Liver (tissue), 3 donors: Measurements from ENCODE around the gene HSPB9.

ENCODE experiments used
- FOXA1 ChIP-seq: IDR thresholded peaks from 2 replicates; pipeline ENCODE4 v1.6.1; 2016; ENCODE audit warnings: antibody characterized with exemption
- GABPA ChIP-seq, 2 donors: IDR thresholded peaks in 1 of 2; conservative IDR thresholded peaks in 1 of 2; 2 replicates each; pipeline ENCODE4 v1.6.1; 2016; ENCODE audit warnings: antibody characterized with exemption in 2 of 2, mild to moderate bottlenecking in 1 of 2, moderate library complexity in 1 of 2
- HNF4A ChIP-seq, 2 donors: conservative IDR thresholded peaks; 2 replicates each; pipeline ENCODE4 v1.6.1; 2016; ENCODE audit warnings: antibody characterized with exemption in 2 of 2, mild to moderate bottlenecking in 2 of 2
- JUND ChIP-seq, 2 donors: IDR thresholded peaks; 2 replicates each; pipeline ENCODE4 v1.6.1; 2016; ENCODE audit warnings: antibody characterized with exemption in 2 of 2
- RAD21 ChIP-seq, 2 donors: IDR thresholded peaks; 2 replicates each; pipeline ENCODE4 v1.6.1; 2016; ENCODE audit warnings: antibody characterized with exemption in 2 of 2, mild to moderate bottlenecking in 2 of 2
- REST ChIP-seq: IDR thresholded peaks from 2 replicates; pipeline ENCODE4 v1.6.1; 2016; ENCODE audit warnings: antibody characterized with exemption, mild to moderate bottlenecking
- RXRA ChIP-seq, 2 donors: IDR thresholded peaks; 2 replicates each; pipeline ENCODE4 v1.6.1; 2017 to 2018; ENCODE audit warnings: antibody characterized with exemption in 2 of 2, mild to moderate bottlenecking in 1 of 2
- SP1 ChIP-seq: IDR thresholded peaks from 2 replicates; pipeline ENCODE4 v1.6.1; 2018; ENCODE audit warnings: antibody characterized with exemption, mild to moderate bottlenecking
- TAF1 ChIP-seq: conservative IDR thresholded peaks from 2 replicates; pipeline ENCODE4 v1.6.1; 2016; ENCODE audit warnings: antibody characterized with exemption, mild to moderate bottlenecking
- YY1 ChIP-seq: IDR thresholded peaks from 2 replicates; pipeline ENCODE4 v1.6.1; 2016; ENCODE audit warnings: antibody characterized with exemption, mild to moderate bottlenecking
- ZBTB33 ChIP-seq: IDR thresholded peaks from 2 replicates; pipeline ENCODE4 v1.6.1; 2016; ENCODE audit warnings: antibody characterized with exemption
- TF ChIP-seq, protein P1 (sequence below): fragments of 150-350 bp; IDR thresholded peaks from 2 replicates; pipeline ENCODE4 v1.5.1; 2017; ENCODE audit warnings: improper control_type of control experiment, low read depth, low read length; ENCODE audit not compliant: missing input control
- TF ChIP-seq, protein P2 (sequence below): IDR thresholded peaks from 2 replicates; pipeline ENCODE4 v1.6.1; 2016; ENCODE audit warnings: antibody characterized with exemption
- TF ChIP-seq, protein P3 (sequence below): IDR thresholded peaks from 2 replicates; pipeline ENCODE4 v1.6.1; 2016; ENCODE audit warnings: antibody characterized with exemption
- donor health status: healthy.
- donor health status: healthy.

DNA sequence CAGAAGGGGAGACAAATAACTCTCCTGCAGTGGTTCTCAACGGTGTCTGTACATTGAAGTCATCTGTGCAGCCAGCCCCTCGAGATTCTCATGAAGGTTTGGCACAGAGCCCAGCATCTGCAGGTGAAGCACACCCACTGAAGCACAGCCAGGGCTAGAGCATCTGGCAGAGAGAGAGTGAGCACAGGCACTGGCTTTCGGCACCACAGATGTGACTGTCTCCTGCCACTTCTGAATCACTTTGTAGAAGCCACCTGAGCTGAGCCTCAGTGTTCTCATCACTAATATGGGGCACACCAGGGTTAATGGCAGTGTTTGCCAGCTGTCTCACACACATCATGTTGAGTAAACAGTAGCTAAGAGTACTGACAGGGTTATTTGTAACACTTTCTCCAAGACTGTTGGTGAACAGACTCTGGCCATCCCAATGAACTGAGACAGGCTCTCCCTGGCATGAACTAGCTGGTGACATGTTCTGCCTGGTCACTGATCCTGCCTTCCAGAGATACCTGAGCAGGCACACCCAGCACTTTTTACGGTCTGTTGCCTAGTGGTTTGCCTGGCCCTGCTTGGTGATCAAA is 10.9 kb downstream of the HSPB9 start:
- TF ChIP-seq JUND (IDR thresholded peaks at IDR 0.05), result no peak
- TF ChIP-seq SP1, result no peak
- TF ChIP-seq, protein P1, sequence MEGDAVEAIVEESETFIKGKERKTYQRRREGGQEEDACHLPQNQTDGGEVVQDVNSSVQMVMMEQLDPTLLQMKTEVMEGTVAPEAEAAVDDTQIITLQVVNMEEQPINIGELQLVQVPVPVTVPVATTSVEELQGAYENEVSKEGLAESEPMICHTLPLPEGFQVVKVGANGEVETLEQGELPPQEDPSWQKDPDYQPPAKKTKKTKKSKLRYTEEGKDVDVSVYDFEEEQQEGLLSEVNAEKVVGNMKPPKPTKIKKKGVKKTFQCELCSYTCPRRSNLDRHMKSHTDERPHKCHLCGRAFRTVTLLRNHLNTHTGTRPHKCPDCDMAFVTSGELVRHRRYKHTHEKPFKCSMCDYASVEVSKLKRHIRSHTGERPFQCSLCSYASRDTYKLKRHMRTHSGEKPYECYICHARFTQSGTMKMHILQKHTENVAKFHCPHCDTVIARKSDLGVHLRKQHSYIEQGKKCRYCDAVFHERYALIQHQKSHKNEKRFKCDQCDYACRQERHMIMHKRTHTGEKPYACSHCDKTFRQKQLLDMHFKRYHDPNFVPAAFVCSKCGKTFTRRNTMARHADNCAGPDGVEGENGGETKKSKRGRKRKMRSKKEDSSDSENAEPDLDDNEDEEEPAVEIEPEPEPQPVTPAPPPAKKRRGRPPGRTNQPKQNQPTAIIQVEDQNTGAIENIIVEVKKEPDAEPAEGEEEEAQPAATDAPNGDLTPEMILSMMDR, result no peak
- no peak for TF ChIP-seq REST
- no peak for TF ChIP-seq YY1
- TF ChIP-seq GABPA (IDR thresholded peaks at IDR 0.05 in 1 of 2, conservative IDR thresholded peaks at IDR 0.05 in 1 of 2), result no peak
- TF ChIP-seq TAF1, result no peak
- TF ChIP-seq ZBTB33, result no peak
- no peak for TF ChIP-seq HNF4A (conservative IDR thresholded peaks at IDR 0.05)
- TF ChIP-seq FOXA1, result no peak
- TF ChIP-seq, protein P2, sequence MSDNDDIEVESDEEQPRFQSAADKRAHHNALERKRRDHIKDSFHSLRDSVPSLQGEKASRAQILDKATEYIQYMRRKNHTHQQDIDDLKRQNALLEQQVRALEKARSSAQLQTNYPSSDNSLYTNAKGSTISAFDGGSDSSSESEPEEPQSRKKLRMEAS, result no peak
- TF ChIP-seq RXRA (IDR thresholded peaks at IDR 0.05), result no peak
- TF ChIP-seq, protein P3, sequence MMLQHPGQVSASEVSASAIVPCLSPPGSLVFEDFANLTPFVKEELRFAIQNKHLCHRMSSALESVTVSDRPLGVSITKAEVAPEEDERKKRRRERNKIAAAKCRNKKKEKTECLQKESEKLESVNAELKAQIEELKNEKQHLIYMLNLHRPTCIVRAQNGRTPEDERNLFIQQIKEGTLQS, result no peak
- TF ChIP-seq RAD21 (IDR thresholded peaks at IDR 0.05), result no peak
